H1 (cell line): ENCODE data around the gene TMC6. TPM values are rescaled to one million over a fixed set of nuclear protein-coding genes. Genes with fewer than 3 reads are reported as not detected.

Experiments used
- CTCF ChIA-PET: fragments of 300-600 bp; sonication (Branson Sonifier 250); formaldehyde crosslinking; loops from one replicate; lab custom pipeline; 2021; ENCODE audit not compliant: partially characterized antibody; lab: Charles Lee
- POLR2A ChIA-PET: fragments of 300-600 bp; sonication (Branson Sonifier 250); formaldehyde crosslinking; loops from one replicate; lab custom pipeline; 2021; ENCODE audit warnings: inconsistent platforms; ENCODE audit not compliant: partially characterized antibody; lab: Charles Lee
- DNase-seq, 2 experiments: peaks; one replicate each; pipeline versions ENCODE4 v3.0.0 to v3.0.0-alpha.2; 2010 to 2022; ENCODE audit warnings: low spot score in 2 of 2, low read depth in 1 of 2, mixed read lengths in 1 of 2
- FAIRE-seq: peaks from 2 replicates; lab custom pipeline; 2011; peaks lifted over from hg19 to GRCh38; lab: Jason Lieb, UNC
- H2AFZ ChIP-seq: 2 replicates; pipeline ENCODE4 v1.8.1; 2012; ENCODE audit warnings: low read length, inconsistent platforms
- H2AK5ac ChIP-seq: 2 replicates; pipeline ENCODE4 v1.6.1; 2013; ENCODE audit warnings: low read depth, low read length
- H2BK120ac ChIP-seq: replicated peaks from 2 replicates; pipeline ENCODE3; 2013; ENCODE audit warnings: low read depth, low read length, inconsistent platforms
- H2BK12ac ChIP-seq: 2 replicates; pipeline ENCODE4 v1.6.1; 2013; ENCODE audit warnings: low read depth, low read length
- H2BK15ac ChIP-seq: 2 replicates; pipeline ENCODE4 v1.6.1; 2013; ENCODE audit warnings: low read length
- H2BK20ac ChIP-seq: 2 replicates; pipeline ENCODE4 v1.6.1; 2013; ENCODE audit warnings: low read length
- H2BK5ac ChIP-seq: 2 replicates; pipeline ENCODE4 v1.6.1; 2013; ENCODE audit warnings: low read depth, low read length
- H3K14ac ChIP-seq: 2 replicates; pipeline ENCODE4 v1.6.1; 2013; ENCODE audit warnings: inconsistent platforms; ENCODE audit not compliant: insufficient read length
- H3K18ac ChIP-seq: 2 replicates; pipeline ENCODE4 v1.6.1; 2013; ENCODE audit warnings: low read length; ENCODE audit errors: extremely low read depth
- H3K23ac ChIP-seq: 2 replicates; pipeline ENCODE4 v1.6.1; 2013; ENCODE audit warnings: inconsistent platforms; ENCODE audit not compliant: insufficient read length
- H3K23me2 ChIP-seq: 2 replicates; pipeline ENCODE4 v1.6.1; 2013; ENCODE audit warnings: low read depth, low read length
- H3K27ac ChIP-seq: 2 replicates; pipeline ENCODE4 v1.6.1; 2011; ENCODE audit warnings: low read depth, low read length, inconsistent platforms
- H3K27me3 ChIP-seq, 4 experiments: replicated peaks in 1 of 4; 1 replicate in 1 of 4; 2 replicates in 3 of 4; pipeline versions ENCODE4 v1.6.1 to v1.8.1; 2011 to 2013; ENCODE audit warnings: low read length in 3 of 4, mild to moderate bottlenecking in 3 of 4, inconsistent platforms in 2 of 4, mixed read lengths in 2 of 4, moderate library complexity in 1 of 4; ENCODE audit not compliant: control insufficient read depth in 3 of 4, insufficient read depth in 3 of 4; ENCODE audit errors: extremely low read depth in 1 of 4
- H3K36me3 ChIP-seq, 4 experiments: 2 replicates each; pipeline versions ENCODE4 v1.6.1 to v1.8.1; 2011 to 2013; ENCODE audit warnings: mild to moderate bottlenecking in 4 of 4, low read length in 3 of 4, moderate library complexity in 2 of 4, control low read depth in 1 of 4, inconsistent platforms in 1 of 4; ENCODE audit not compliant: insufficient read depth in 4 of 4, control insufficient read depth in 2 of 4
- H3K4ac ChIP-seq: replicated peaks from 2 replicates; pipeline ENCODE3; 2013; ENCODE audit warnings: low read length, low read depth, mixed read lengths, inconsistent platforms; ENCODE audit not compliant: insufficient read length
- H3K4me1 ChIP-seq, 4 experiments: replicated peaks in 1 of 4; 1 replicate in 1 of 4; 2 replicates in 3 of 4; pipeline versions ENCODE4 v1.6.1 to v1.8.1; 2011 to 2013; ENCODE audit warnings: low read length in 3 of 4, inconsistent platforms in 2 of 4, mixed read lengths in 1 of 4; ENCODE audit not compliant: insufficient read depth in 4 of 4, control insufficient read depth in 3 of 4
- H3K4me2 ChIP-seq, 2 experiments: 2 replicates each; pipeline versions ENCODE4 v1.6.1 to v1.8.1; 2011 to 2013; ENCODE audit warnings: low read depth in 2 of 2, low read length in 2 of 2, control low read depth in 1 of 2, inconsistent platforms in 1 of 2, mild to moderate bottlenecking in 1 of 2; ENCODE audit not compliant: insufficient read depth in 1 of 2
- H3K4me3 ChIP-seq, 4 experiments: fragments of 200-600, 300-600 bp in 1 of 4; sonication (generic), shearing (Covaris generic), sonication (Bioruptor Twin) in 1 of 4; 2 replicates each; pipeline versions ENCODE4 v1.5.1 to v1.8.1; 2011 to 2016; ENCODE audit warnings: low read length in 4 of 4, low read depth in 3 of 4, control low read depth in 2 of 4, inconsistent platforms in 2 of 4, mild to moderate bottlenecking in 2 of 4, mixed read lengths in 1 of 4, moderate library complexity in 1 of 4; ENCODE audit not compliant: insufficient read depth in 2 of 4; ENCODE audit errors: extremely low read depth in 1 of 4
- H3K56ac ChIP-seq: replicated peaks from 2 replicates; pipeline ENCODE3; 2013; ENCODE audit warnings: low read depth, mild to moderate bottlenecking, mixed read lengths, low read length, inconsistent platforms; ENCODE audit not compliant: insufficient read length
- H3K79me1 ChIP-seq: 2 replicates; pipeline ENCODE4 v1.6.1; 2013; ENCODE audit warnings: low read depth, low read length, control low read depth
- H3K79me2 ChIP-seq, 2 experiments: 2 replicates each; pipeline versions ENCODE4 v1.6.1 to v1.8.1; 2012 to 2013; ENCODE audit warnings: low read length in 2 of 2, mild to moderate bottlenecking in 2 of 2, inconsistent platforms in 1 of 2; ENCODE audit not compliant: insufficient read depth in 2 of 2, control insufficient read depth in 1 of 2
- H3K9ac ChIP-seq, 4 experiments: replicated peaks in 1 of 4; 1 replicate in 1 of 4; 2 replicates in 3 of 4; pipeline versions ENCODE4 v1.6.1 to v1.8.1; 2011 to 2013; ENCODE audit warnings: low read depth in 3 of 4, low read length in 3 of 4, control low read depth in 2 of 4, mild to moderate bottlenecking in 2 of 4, moderate library complexity in 2 of 4, inconsistent platforms in 1 of 4; ENCODE audit errors: extremely low read depth in 1 of 4
- H3K9me3 ChIP-seq, 2 experiments: 2 replicates each; pipeline versions ENCODE4 v1.6.1 to v1.8.1; 2012 to 2013; ENCODE audit warnings: mild to moderate bottlenecking in 2 of 2, moderate library complexity in 2 of 2, control low read depth in 1 of 2, inconsistent platforms in 1 of 2, low read depth in 1 of 2, low read length in 1 of 2, mixed read lengths in 1 of 2; ENCODE audit not compliant: insufficient read depth in 2 of 2
- H4K20me1 ChIP-seq, 2 experiments: replicated peaks in 1 of 2; 2 replicates each; pipeline versions ENCODE3 to v1.8.1; 2011 to 2013; ENCODE audit warnings: inconsistent platforms in 2 of 2, low read length in 2 of 2, mild to moderate bottlenecking in 1 of 2; ENCODE audit not compliant: insufficient read depth in 2 of 2, control insufficient read depth in 1 of 2
- H4K5ac ChIP-seq: 2 replicates; pipeline ENCODE4 v1.6.1; 2013; ENCODE audit warnings: low read length, low read depth, mixed read lengths, inconsistent platforms; ENCODE audit not compliant: insufficient read length
- H4K8ac ChIP-seq: 2 replicates; pipeline ENCODE4 v1.8.0; 2013; ENCODE audit warnings: mild to moderate bottlenecking, moderate library complexity, low read length, inconsistent platforms; ENCODE audit not compliant: insufficient read depth; ENCODE audit errors: extremely low read depth
- H4K91ac ChIP-seq: replicated peaks from 2 replicates; pipeline ENCODE3; 2013; ENCODE audit warnings: low read length, mixed read lengths, inconsistent platforms; ENCODE audit not compliant: insufficient read length
- RAD21 ChIP-seq, 2 experiments: IDR thresholded peaks in 1 of 2; conservative IDR thresholded peaks in 1 of 2; 2 replicates each; pipeline ENCODE4 v1.6.1; 2011; ENCODE audit warnings: low read depth in 2 of 2, low read length in 2 of 2, improper control_type of control experiment in 1 of 2, inconsistent platforms in 1 of 2, mild to moderate bottlenecking in 1 of 2, moderate library complexity in 1 of 2
- WGBS, 2 experiments: shearing (Covaris generic) in 1 of 2; methylation state at CpG; one replicate each; pipeline versions ENCODE4 v1.1.6 to v1.1.7; 2013 to 2015; ENCODE audit warnings: low lambda C conversion rate in 2 of 2, mixed read lengths in 2 of 2, inconsistent platforms in 1 of 2, low coverage in 1 of 2, missing lambda C conversion rate in 1 of 2; ENCODE audit not compliant: insufficient replicate concordance in 2 of 2, insufficient coverage in 1 of 2, insufficient read length in 1 of 2; ENCODE audit errors: extremely low coverage in 1 of 2, missing lambda C conversion rate in 1 of 2; 5-methylcytosine and 5-hydroxymethylcytosine counted together
- polyA plus RNA-seq, 7 experiments: library from polyadenylated mRNA; depleted of rRNA in 3 of 7; stranded (reverse) in 5 of 7; unstranded in 2 of 7; fragments of >200 nt in 5 of 7; fragments of 200-250 nt in 2 of 7; gene quantifications; 1 replicate in 5 of 7; 2 replicates in 1 of 7; 4 replicates in 1 of 7; pipeline versions ENCODE4 v1.2.1 to v1.2.3, GENCODE V29; 2011 to 2013; ENCODE audit warnings: missing spikeins in 2 of 7, mixed read lengths in 2 of 7
- total RNA-seq: library from RNA; stranded (reverse); fragmentation: NEBNext Ultra II Directional; extraction: Animal tissue kit (Norgen Biotek cat#: 25700); gene quantifications from 2 replicates; pipeline ENCODE4 v1.2.1, GENCODE V29; 2021

TMC6 gene
- total and polyA plus RNA-seq, 2 of the 8 experiments (the other 6 are each of a cell fraction or from before 2014, with no cell fraction given), result 39.4 to 77.6 TPM

DNA sequence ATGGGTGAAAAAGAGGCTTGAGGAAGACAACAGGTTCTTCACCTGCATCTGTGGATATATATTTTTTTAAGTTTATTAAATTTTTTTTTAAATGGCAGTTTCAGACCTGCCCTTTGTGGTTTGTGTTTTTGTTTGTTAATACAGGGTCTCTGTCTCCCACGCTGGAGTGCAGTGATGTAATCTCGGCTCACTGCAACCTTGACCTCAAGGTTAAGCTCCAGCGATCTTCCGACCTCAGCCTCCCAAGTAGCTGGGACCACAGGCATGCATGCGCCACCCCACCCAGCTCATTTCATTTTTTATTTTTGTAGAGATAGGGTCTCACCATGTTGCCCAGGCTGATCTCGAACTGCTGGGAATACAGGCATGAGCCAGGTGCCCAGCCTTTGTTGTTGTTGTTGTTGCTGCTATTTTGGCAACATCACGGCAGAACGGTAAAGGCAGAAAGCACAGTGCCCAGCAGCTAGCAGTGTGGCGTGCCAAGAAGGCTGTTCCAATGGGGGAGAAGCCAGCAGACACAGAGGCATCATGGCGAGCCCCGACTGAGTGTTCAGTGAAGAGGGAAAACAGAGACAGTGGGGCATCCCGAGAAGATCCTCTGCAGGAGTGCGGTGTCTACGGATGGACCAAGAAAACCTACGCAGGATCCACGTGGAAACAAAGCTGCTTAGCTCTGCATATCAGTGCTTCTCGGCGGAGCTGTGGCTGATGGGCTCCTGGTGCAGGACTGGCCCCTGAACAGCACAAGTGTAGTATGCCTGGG lies 19.6 kb downstream of the TMC6 start:
- H3K23me2 ChIP-seq, result no peaks in the 10 kb centered on the region
- no peak overlapping the region for H4K8ac ChIP-seq
- no peak for TF ChIP-seq RAD21 (IDR thresholded peaks at IDR 0.05 in 1 of 2, conservative IDR thresholded peaks at IDR 0.05 in 1 of 2; ENCODE audit: low read depth in 2 of 2, low read length in 2 of 2)
- H3K9ac ChIP-seq, result no peak overlapping the region
- H2BK15ac ChIP-seq, result no peak overlapping the region
- H3K79me2 ChIP-seq, result no peaks in the 10 kb centered on the region
- H3K9me3 ChIP-seq, result no peaks in the 10 kb centered on the region
- H3K36me3 ChIP-seq, result peaks cover 0 to 19% (median 7%) of the 10 kb centered on the region in 4 experiments; a peak in 5 of 8 replicates
- H3K4me3 ChIP-seq, result no peak overlapping the region
- H4K5ac ChIP-seq, result no peak overlapping the region
- H3K27ac ChIP-seq, result no peak overlapping the region
- H2BK120ac ChIP-seq, result no peak overlapping the region
- no peaks in the 10 kb centered on the region; a peak in 1 of 7 replicates for H3K4me1 ChIP-seq
- no peak overlapping the region for H3K23ac ChIP-seq
- H3K4ac ChIP-seq, result no peak overlapping the region
- no peaks in the 10 kb centered on the region for H3K27me3 ChIP-seq
- peaks cover 2 to 3% of the 10 kb centered on the region in 2 experiments for H4K20me1 ChIP-seq
- no peak overlapping the region for H2BK5ac ChIP-seq
- H3K14ac ChIP-seq, result no peak overlapping the region
- no peak overlapping the region for H2BK20ac ChIP-seq
- POLR2A ChIA-PET, result interaction anchor here (0.9 to 1.2 kb wide), 4 partner anchors 9 to 78 kb away, joined by 3 read pairs; partner anchors contain the start of gene TK1
- no peak overlapping the region for H4K91ac ChIP-seq
- CTCF ChIA-PET, result interaction anchor here (0.7 to 3.0 kb wide), 9 partner anchors 11 to 252 kb away, joined by 3 to 8 read pairs (median 4); no protein-coding TSS in a partner anchor
- no peaks in the 10 kb centered on the region for H3K79me1 ChIP-seq
- WGBS, 2 experiments, result 93% methylated on average over 18 of the region's 18 CpGs; no CpG with 5 or more reads in 1 of the 2 experiments
- H2AK5ac ChIP-seq, result no peak overlapping the region
- FAIRE-seq, result no peak
- no peak overlapping the region for H2AFZ ChIP-seq
- H3K18ac ChIP-seq, result no peak overlapping the region
- H2BK12ac ChIP-seq, result no peak overlapping the region
- DNase-seq, result no peak
- no peak overlapping the region for H3K56ac ChIP-seq
- H3K4me2 ChIP-seq, result no peak overlapping the region
